Sigmoid colon (tissue), 4 donors: ENCODE measurements around the gene DIP2C.

Source experiments
- CTCF ChIP-seq, 4 experiments: fragments of 450-650 bp in 3 of 4; fragments of 200-600 bp in 1 of 4; IDR thresholded peaks; one replicate each; pipeline ENCODE4 v1.5.1; 2016 to 2019; ENCODE audit warnings: antibody characterized with exemption in 4 of 4, mild to moderate bottlenecking in 3 of 4, moderate library complexity in 2 of 4
- EP300 ChIP-seq, 4 donors: sonication (generic); formaldehyde crosslinking; IDR thresholded peaks; one replicate each; pipeline ENCODE4 v1.6.1; 2017; ENCODE audit warnings: antibody characterized with exemption in 4 of 4
- POLR2A ChIP-seq, 2 donors: fragments of 450-650 bp; IDR thresholded peaks; one replicate each; pipeline ENCODE4 v1.6.1; 2016; ENCODE audit warnings: antibody characterized with exemption in 2 of 2, mild to moderate bottlenecking in 2 of 2, moderate library complexity in 2 of 2

- TF ChIP-seq POLR2A (IDR thresholded peaks at IDR 0.05) (no peak), EP300 (IDR thresholded peaks at IDR 0.05) (no peak), CTCF (IDR thresholded peaks at IDR 0.05) (no peak)
Observed at GRCh38 chr10:234708-235406, 454.6 kb downstream of the DIP2C start.
